ENCODE data around the gene TAS2R20.

DNA sequence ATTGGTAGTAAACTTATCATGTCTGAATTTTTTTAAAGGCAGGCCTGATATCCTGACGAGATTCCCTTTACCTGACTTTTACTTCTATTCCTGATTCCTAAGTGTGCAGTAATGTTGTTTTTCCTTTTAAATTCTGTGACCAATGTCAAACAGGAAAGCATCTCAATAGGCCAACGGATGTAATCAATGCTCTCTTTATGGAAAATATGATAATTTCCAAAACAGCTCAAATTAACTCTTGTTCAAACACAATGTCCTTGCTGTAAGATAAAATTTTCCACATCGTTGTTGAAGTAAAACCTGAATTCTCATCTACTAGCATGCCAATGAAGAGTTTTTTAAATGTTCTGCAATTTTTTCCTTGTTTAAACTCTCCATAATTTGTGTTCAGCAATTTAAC lies 41.1 kb upstream of the TAS2R20 start:
- TF ChIP-seq, protein P1, sequence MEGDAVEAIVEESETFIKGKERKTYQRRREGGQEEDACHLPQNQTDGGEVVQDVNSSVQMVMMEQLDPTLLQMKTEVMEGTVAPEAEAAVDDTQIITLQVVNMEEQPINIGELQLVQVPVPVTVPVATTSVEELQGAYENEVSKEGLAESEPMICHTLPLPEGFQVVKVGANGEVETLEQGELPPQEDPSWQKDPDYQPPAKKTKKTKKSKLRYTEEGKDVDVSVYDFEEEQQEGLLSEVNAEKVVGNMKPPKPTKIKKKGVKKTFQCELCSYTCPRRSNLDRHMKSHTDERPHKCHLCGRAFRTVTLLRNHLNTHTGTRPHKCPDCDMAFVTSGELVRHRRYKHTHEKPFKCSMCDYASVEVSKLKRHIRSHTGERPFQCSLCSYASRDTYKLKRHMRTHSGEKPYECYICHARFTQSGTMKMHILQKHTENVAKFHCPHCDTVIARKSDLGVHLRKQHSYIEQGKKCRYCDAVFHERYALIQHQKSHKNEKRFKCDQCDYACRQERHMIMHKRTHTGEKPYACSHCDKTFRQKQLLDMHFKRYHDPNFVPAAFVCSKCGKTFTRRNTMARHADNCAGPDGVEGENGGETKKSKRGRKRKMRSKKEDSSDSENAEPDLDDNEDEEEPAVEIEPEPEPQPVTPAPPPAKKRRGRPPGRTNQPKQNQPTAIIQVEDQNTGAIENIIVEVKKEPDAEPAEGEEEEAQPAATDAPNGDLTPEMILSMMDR (IDR thresholded peaks at IDR 0.05): no peak
- TF ChIP-seq, protein P2, sequence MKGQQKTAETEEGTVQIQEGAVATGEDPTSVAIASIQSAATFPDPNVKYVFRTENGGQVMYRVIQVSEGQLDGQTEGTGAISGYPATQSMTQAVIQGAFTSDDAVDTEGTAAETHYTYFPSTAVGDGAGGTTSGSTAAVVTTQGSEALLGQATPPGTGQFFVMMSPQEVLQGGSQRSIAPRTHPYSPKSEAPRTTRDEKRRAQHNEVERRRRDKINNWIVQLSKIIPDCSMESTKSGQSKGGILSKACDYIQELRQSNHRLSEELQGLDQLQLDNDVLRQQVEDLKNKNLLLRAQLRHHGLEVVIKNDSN (CRISPR knock-in tag; IDR thresholded peaks at IDR 0.05): no peak
- TF ChIP-seq ETV6 (CRISPR knock-in tag; IDR thresholded peaks at IDR 0.05): no peak
- TF ChIP-seq NR2C2 (CRISPR knock-in tag; IDR thresholded peaks at IDR 0.05): no peak
- TF ChIP-seq, protein P3, sequence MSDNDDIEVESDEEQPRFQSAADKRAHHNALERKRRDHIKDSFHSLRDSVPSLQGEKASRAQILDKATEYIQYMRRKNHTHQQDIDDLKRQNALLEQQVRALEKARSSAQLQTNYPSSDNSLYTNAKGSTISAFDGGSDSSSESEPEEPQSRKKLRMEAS (CRISPR knock-in tag; IDR thresholded peaks at IDR 0.05): no peak
- TF ChIP-seq, protein P4, sequence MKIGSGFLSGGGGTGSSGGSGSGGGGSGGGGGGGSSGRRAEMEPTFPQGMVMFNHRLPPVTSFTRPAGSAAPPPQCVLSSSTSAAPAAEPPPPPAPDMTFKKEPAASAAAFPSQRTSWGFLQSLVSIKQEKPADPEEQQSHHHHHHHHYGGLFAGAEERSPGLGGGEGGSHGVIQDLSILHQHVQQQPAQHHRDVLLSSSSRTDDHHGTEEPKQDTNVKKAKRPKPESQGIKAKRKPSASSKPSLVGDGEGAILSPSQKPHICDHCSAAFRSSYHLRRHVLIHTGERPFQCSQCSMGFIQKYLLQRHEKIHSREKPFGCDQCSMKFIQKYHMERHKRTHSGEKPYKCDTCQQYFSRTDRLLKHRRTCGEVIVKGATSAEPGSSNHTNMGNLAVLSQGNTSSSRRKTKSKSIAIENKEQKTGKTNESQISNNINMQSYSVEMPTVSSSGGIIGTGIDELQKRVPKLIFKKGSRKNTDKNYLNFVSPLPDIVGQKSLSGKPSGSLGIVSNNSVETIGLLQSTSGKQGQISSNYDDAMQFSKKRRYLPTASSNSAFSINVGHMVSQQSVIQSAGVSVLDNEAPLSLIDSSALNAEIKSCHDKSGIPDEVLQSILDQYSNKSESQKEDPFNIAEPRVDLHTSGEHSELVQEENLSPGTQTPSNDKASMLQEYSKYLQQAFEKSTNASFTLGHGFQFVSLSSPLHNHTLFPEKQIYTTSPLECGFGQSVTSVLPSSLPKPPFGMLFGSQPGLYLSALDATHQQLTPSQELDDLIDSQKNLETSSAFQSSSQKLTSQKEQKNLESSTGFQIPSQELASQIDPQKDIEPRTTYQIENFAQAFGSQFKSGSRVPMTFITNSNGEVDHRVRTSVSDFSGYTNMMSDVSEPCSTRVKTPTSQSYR (CRISPR knock-in tag; IDR thresholded peaks at IDR 0.05): no peak
- TF ChIP-seq NR3C1 (CRISPR knock-in tag; conservative IDR thresholded peaks at IDR 0.05; ENCODE audit: low read depth): no peak
- no peak for TF ChIP-seq ESRRA (CRISPR knock-in tag; IDR thresholded peaks at IDR 0.05; ENCODE audit: borderline replicate concordance)
